Skeletal muscle cell (primary cell): Measurements from ENCODE around the gene PPP1CC.
"Not testable (repeated sequence)": the region's sequence is repeated elsewhere in the genome, so short reads cannot be mapped to it uniquely, and the experiment has no call there.

Experiments
- DNase-seq: peaks from one replicate; pipeline ENCODE4 v3.0.0-alpha.2; 2010; ENCODE audit warnings: low read depth
- H3K4me3 ChIP-seq: 2 replicates; pipeline ENCODE4 v1.5.1; 2011; ENCODE audit warnings: low read depth, mild to moderate bottlenecking, control low read depth, low read length, moderate library complexity

Gene PPP1CC

DNA sequence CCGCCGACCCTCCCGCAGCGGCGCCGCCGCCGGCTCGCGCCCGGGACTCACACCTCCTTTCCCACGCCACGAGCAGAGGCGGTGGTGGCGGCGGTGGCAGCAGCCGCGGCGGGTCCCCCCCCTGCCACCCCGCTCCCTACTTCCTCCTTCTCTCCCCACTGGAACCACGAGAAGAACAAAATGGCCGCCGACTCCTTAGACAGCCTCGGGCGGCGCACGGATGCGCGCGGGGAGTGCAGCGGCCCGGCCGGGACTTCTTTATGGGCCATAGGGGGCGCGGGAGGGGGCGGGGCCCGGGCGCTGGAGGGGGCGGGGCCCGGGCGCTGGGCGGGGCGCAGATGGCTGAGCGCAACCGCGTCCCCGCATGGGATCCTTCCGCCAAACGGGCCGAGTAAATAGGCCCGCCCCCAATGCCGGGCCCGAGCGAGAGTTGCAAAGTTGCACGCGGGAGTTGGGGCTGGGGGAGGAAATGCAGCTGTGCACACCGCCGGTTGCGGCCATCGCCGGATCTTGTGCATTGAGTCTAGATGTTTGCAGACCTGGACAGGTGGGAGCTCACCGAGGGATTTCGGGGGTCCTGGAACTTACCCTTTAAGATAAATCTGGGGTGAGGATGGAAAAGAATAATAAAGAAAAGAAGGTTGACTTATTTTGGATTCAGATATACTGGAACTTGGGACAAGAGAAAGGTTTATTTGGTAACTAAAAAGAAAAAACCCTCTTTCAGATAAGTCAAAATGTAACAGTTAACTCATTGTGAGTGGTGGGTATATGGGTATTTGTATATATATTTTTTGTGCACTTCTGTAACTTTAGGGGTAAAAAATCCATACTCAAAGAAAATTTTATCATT, at the start of gene PPP1CC:
TSS of gene PPP1CC (minus strand) at position 174 of the 853 bp plus-strand sequence. CDS start 184 bp downstream, outside the sequence.
- peak within 1 kb of the TSS; percentile 82 for H3K4me3 ChIP-seq
- DNase-seq: peak; percentile 68

DNA sequence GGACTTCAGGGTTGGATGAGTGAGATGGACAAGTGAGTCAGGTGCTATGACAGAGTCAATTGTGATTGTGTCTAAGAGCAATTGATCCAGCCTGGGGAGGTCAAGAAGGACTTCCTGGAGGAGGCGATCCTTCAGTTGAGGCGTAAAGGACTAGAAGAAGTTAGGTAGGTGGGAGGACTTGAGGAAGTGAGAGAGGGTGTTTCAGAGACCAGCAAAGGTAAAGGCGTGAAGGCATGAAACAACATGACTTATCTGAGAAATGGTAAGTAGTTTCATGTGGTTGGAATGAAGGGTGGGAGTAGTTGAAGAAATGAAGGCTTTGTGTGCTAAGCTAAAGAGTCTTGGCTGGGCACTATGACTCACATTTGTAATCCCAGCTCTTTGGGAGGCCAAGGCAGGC, 48.9 kb upstream of the PPP1CC start:
- DNase-seq: no peak
- H3K4me3 ChIP-seq: no peak overlapping the region

DNA sequence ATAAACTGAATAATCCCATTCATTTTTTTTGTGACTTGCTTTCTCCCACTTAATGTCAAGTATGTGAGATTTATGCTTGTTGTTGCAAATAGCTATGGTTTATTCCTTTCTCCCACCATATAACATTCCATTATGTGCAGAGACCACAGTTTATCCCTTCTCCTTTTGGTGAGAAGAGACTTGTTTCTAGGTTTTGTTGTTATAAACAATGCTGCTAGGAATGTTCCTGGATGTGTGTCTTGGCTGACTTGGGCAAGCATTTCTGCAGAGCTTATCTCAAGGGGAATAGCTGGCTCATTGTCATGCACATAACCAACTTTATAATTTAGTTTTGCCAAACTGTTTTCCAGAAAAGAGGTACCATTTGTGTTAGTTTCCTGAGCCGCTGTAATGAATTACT, 47.6 kb upstream of the PPP1CC start:
- no peak for DNase-seq
- H3K4me3 ChIP-seq: no peak overlapping the region

DNA sequence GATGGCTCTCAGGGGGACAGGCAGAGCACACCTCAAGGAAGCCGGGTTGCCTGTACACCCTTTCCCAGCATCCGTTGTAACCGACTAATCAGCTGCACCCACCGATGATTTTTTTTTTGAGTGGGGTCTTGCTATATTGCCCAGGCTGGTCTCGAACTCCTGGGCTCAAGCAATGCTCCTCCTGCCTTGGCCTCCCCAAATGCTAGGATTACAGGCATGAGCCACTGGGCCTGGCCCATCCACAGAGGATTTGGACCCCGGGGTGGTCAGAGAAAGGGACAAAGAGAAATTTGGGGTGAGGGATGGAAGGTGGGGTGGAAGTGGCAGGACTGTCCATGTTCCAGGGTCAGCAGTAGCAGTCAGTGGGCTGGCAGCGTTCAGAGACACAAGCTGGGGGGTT, 43.3 kb upstream of the PPP1CC start:
- no peak overlapping the region for H3K4me3 ChIP-seq
- no peak for DNase-seq

GRCh38 chr12:110785240-110785639, 42.5 kb upstream of the PPP1CC start:
- no peak overlapping the region for H3K4me3 ChIP-seq
- DNase-seq: no peak

GRCh38 chr12:110782922-110783321, 40.2 kb upstream of the PPP1CC start:
- DNase-seq: no peak
- no peak overlapping the region for H3K4me3 ChIP-seq

DNA sequence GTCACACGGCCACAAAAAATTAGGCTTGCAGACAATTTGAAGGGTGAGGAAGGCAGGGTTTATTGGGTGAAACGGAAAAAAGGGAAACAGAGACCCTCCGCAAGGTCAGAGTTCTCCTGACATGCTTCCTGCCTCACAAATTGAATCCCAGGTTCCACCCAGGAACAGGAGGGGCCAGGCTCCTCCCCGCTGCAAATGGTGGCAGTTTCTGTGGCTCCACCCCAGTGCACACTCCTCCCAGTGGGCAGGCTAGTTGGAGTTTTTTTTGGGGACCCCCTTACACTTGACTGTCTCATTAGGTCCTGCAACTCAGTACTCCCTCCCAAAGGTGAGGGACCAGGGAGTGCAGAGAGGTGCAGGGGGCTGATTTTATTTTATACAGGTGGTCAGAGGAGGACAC, 39.4 kb upstream of the PPP1CC start:
- DNase-seq: no peak
- no peak overlapping the region for H3K4me3 ChIP-seq

DNA sequence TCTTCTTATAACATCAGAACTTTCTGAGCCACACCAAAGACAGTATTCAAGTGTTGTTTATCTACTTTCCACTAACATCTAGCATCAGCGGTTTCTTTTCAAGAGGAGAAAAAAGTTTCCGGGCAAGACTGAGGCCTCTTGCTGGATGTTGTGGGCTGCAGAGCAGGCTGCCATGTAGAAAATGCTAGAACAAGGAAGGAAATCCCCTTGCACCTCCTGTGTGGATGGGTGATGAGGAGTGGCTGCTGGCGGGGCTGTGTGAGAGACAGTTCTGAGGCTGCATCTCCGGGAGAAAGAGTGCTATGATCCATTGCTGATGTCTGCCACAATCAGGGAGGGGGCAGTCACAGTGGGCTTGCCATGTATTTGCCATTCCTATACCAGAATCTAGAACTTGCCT, 37.8 kb upstream of the PPP1CC start:
- DNase-seq: no peak
- H3K4me3 ChIP-seq: no peak overlapping the region

DNA sequence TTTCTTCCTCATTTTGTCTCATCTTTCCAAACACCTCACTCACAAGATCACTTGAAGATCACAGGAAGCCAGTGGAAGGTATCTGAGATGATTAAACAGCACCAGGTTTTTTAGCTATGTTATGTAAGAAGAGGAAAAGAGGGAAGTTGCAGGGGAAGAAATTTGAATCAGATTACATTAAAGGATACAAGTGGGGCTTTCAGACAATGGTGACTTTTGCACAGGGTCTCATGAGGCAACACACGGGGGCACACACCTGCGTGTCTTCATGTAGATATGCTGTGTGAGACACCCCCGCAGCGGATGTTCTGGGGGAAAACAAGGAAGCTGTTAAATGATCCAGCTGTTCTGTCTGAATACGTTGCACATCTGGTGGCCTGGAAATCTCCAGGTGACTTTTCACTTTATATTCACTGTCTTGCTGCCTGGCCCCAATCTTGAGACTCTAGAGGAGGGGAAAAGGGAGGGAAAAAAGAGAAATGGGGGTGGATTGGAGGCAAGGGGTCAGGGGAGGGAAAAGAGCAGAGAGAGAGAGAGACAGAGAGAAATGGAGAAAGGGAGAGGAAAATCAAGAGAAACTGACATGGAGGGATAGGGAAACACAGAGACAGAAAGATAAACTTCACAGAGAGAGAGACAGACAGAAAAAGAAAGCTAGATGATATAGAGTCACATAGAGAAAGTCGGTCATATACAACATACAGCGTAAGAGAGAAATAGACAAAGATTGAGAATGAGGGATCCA, 36.3 kb upstream of the PPP1CC start:
- H3K4me3 ChIP-seq: no peak overlapping the region
- no peak for DNase-seq

DNA sequence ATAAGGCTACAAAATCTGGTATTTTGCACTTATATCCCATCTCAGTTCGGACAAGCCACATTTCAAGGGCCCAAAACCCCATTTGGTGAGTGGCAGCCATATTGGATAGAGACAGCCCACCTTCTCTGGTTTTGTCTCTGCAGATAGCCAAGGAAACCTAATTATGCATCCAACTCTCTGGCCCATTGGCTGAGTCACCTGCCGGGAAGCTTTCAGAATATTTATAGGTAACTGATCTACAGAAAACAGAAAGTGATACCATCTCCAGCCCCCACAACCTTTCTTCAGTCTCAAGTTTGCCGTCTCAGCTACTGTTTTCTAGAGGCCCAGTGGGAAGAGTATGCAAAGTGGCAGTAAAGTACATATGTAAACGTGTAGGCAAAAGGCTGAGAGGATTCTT, 33.7 kb upstream of the PPP1CC start:
- H3K4me3 ChIP-seq: no peak overlapping the region
- no peak for DNase-seq

DNA sequence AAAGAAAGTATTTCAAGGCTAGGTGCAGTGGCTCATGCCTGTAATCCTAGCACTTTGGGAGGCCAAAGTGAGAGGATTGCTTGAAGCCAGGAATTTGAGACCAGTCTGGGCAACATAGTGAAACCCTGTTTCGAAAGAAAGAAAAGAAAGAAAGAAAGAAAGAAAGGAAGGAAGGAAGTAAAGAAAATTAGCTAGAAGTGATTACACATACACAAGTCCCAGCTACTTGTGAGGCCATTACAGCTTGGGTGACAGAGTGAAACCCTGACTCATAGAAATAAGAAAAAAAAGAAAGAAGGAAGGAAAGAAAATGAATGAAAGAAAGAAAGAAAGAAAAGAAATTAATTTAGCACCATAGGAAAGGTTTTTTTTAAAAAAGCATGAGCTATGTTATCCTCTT, 33.3 kb upstream of the PPP1CC start:
- no peak overlapping the region for H3K4me3 ChIP-seq
- no peak for DNase-seq

DNA sequence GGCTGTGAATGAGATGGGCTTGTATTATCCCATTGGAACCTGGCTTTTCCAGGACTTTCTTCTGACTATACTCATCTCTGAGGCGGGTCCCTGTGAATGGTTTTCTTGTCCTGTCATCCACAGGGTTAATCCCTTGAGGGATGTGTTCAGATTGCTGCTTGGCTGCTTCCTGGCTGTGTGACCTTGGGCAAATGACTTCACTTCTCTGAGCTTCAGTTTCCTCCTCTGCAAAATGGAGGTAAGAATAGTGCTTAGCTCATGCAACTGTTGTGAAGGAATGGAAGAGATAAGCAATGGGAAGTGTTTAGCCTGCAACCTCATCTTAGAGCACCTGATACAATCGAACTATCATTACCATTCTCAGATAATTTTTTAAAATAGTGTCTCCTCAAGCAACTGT, 32.1 kb upstream of the PPP1CC start:
- DNase-seq: no peak

GRCh38 chr12:110768960-110769359, 26.3 kb upstream of the PPP1CC start:
- no peak for DNase-seq
- no peak overlapping the region for H3K4me3 ChIP-seq

More for the DNA sequence above, 32.1 kb upstream of the PPP1CC start:
- H3K4me3 ChIP-seq: no peak overlapping the region

GRCh38 chr12:110767863-110768262, 25.2 kb upstream of the PPP1CC start:
- no peak overlapping the region for H3K4me3 ChIP-seq
- DNase-seq: no peak

GRCh38 chr12:110766311-110767154, 23.8 kb upstream of the PPP1CC start:
- DNase-seq: no peak
- no peak overlapping the region for H3K4me3 ChIP-seq

- not testable (repeated sequence) for H3K4me3 ChIP-seq, DNase-seq
Measured at GRCh38 chr12:110765572-110765971, 22.9 kb upstream of the PPP1CC start.

DNA sequence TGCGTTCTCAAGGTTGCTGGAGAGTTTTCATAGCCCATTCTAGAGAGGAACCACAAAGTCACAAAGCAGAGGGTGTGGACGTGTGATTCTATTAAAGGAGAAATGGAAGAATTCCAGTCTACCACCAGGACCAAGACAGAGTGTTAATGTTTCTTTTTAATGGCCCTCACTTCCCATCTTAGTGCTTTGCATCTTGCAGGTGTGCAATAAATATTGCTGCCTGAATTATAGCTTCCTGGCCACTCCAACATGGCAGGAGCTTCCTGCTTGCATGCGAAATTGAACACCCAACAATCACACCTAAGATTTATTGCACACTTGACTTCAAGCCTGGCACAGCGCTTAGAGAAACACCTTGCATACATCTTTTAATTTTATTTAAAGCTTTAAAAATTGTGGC, 22.4 kb upstream of the PPP1CC start:
- H3K4me3 ChIP-seq: no peak overlapping the region
- DNase-seq: no peak

- H3K4me3 ChIP-seq: no peak overlapping the region
Measured at GRCh38 chr12:110763583-110763982, 20.9 kb upstream of the PPP1CC start.

DNA sequence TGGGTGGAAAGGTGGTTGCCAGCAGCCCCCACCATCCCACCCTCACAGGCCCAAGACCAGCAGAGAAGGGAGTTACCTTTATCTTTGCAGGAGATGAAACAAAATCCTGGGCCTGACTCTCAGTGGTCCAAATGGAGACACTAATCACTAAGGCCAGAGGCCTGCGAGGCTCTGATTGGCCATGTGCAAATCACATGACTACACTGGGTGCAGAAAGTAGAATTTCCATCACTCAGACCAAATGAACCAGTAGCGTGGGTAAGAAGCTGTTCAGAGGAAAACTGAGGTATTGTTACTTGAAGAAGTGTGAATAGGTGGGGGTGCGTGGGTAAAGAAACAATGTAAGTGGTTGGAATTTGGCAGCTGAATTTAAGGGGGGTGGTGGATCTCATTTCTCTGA, 20.2 kb upstream of the PPP1CC start:
- no peak for DNase-seq

More at GRCh38 chr12:110763583-110763982, 20.9 kb upstream of the PPP1CC start:
- DNase-seq: no peak

DNA sequence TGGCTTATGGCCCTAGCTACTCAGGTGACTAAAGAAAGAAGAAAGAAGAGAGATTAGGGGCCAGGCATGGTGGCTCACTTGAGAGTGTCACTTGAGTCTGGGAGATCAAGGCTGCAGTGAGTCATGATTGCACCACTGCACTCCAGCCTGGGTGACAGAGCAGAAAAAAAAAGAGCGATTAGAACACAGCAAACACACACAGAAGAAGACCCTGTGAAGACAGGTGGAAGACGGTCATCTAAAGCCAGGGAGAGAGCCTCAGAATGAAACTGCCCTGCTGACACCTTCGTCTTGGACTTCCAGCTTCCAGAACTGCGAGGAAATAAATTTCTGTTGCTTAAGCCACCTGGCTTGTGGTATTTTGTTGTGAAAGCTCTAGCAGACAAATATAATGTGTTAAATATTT, 17.5 kb upstream of the PPP1CC start:
- no peak overlapping the region for H3K4me3 ChIP-seq
- no peak for DNase-seq

More for the DNA sequence above, 20.2 kb upstream of the PPP1CC start:
- H3K4me3 ChIP-seq: no peak overlapping the region
